Progenitor cell of endocrine pancreas (in vitro differentiated cells): ENCODE measurements around the gene CCSER1. TPM values are rescaled to one million over a fixed set of nuclear protein-coding genes. Genes with fewer than 3 reads are reported as not detected.

Experiments
- DNase-seq: peaks from one replicate; pipeline ENCODE4 v3.0.0; 2021; ENCODE audit warnings: low spot score; ENCODE audit not compliant: unreplicated experiment
- H3K27ac Mint-ChIP-seq: 2 replicates; pipeline ENCODE4 v1.8.0; 2021; ENCODE audit warnings: mild to moderate bottlenecking, moderate library complexity, mixed read lengths
- H3K27me3 Mint-ChIP-seq: 2 replicates; pipeline ENCODE4 v1.8.0; 2021; ENCODE audit warnings: mixed read lengths
- H3K36me3 Mint-ChIP-seq: 2 replicates; pipeline ENCODE4 v1.8.0; 2022; ENCODE audit warnings: mixed read lengths; ENCODE audit not compliant: insufficient read depth
- H3K4me1 Mint-ChIP-seq: 2 replicates; pipeline ENCODE4 v1.8.0; 2021; ENCODE audit warnings: low read depth, mixed read lengths
- H3K4me3 Mint-ChIP-seq: 2 replicates; pipeline ENCODE4 v1.8.0; 2021; ENCODE audit warnings: low read depth, mild to moderate bottlenecking, moderate library complexity, mixed read lengths
- H3K9me3 Mint-ChIP-seq: 2 replicates; pipeline ENCODE4 v1.8.0; 2021; ENCODE audit warnings: low read depth, mixed read lengths
- total RNA-seq: library from RNA; stranded (reverse); gene quantifications from 2 replicates; pipeline ENCODE4 v1.2.1, GENCODE V29; 2021
- TF ChIP-seq, protein P1 (sequence below): fragments of 200-600 bp; sonication (generic); IDR thresholded peaks from one replicate; pipeline ENCODE4 v1.5.0; 2021; ENCODE audit warnings: antibody characterized with exemption, mild to moderate bottlenecking; ENCODE audit not compliant: unreplicated experiment

CCSER1 gene
- total RNA-seq, 1 donor from 2014 or later, result 11.6 TPM

GRCh38 chr4:91243132-91243531 is 1115.9 kb downstream of the CCSER1 start:
- DNase-seq, result no peak
- Mint-ChIP-seq H3K27ac (no peak overlapping the region), H3K4me1 (no peaks in the 10 kb centered on the region), H3K27me3 (no peaks in the 10 kb centered on the region), H3K4me3 (no peak overlapping the region), H3K36me3 (no peaks in the 10 kb centered on the region), H3K9me3 (peaks cover 7% of the 10 kb centered on the region)
- TF ChIP-seq, protein P1, sequence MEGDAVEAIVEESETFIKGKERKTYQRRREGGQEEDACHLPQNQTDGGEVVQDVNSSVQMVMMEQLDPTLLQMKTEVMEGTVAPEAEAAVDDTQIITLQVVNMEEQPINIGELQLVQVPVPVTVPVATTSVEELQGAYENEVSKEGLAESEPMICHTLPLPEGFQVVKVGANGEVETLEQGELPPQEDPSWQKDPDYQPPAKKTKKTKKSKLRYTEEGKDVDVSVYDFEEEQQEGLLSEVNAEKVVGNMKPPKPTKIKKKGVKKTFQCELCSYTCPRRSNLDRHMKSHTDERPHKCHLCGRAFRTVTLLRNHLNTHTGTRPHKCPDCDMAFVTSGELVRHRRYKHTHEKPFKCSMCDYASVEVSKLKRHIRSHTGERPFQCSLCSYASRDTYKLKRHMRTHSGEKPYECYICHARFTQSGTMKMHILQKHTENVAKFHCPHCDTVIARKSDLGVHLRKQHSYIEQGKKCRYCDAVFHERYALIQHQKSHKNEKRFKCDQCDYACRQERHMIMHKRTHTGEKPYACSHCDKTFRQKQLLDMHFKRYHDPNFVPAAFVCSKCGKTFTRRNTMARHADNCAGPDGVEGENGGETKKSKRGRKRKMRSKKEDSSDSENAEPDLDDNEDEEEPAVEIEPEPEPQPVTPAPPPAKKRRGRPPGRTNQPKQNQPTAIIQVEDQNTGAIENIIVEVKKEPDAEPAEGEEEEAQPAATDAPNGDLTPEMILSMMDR, result no peak

DNA sequence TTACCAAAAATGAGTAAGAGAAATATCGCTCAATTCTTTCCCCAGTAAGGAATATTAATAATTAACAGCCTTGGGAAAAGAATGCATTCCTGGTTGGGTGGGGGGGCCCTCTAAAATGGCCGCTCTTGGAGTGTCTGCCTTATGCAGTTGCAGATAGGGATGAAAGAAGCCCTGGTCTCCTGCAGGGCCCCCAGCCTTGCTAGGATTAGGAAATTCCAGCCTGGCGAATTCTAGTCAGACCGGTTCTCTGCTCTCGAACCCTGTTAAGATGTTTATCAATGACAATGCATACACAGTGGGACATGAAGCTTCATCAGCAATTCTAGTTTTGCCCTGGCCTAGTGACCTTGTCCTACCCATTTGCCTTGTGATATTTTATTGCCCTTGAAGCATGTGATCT is 1128.8 kb downstream of the CCSER1 start:
- peaks cover 13% of the 10 kb centered on the region for H3K9me3 Mint-ChIP-seq
- no peaks in the 10 kb centered on the region for H3K4me1 Mint-ChIP-seq
- no peak for DNase-seq
- no peak overlapping the region for H3K27ac Mint-ChIP-seq
- no peak overlapping the region for H3K4me3 Mint-ChIP-seq
- peaks cover 1% of the 10 kb centered on the region for H3K36me3 Mint-ChIP-seq
- TF ChIP-seq, protein P1, result no peak
- H3K27me3 Mint-ChIP-seq, result no peaks in the 10 kb centered on the region

- H3K27me3 Mint-ChIP-seq, result no peaks in the 10 kb centered on the region
- H3K36me3 Mint-ChIP-seq, result peaks cover 1% of the 10 kb centered on the region
- H3K27ac Mint-ChIP-seq, result no peak overlapping the region
- no peak overlapping the region for H3K4me3 Mint-ChIP-seq
- no peak for DNase-seq
- peaks cover 13% of the 10 kb centered on the region for H3K9me3 Mint-ChIP-seq
- TF ChIP-seq, protein P1, result no peak
- H3K4me1 Mint-ChIP-seq, result no peaks in the 10 kb centered on the region
Measured at GRCh38 chr4:91256751-91257150, 1129.6 kb downstream of the CCSER1 start.

DNA sequence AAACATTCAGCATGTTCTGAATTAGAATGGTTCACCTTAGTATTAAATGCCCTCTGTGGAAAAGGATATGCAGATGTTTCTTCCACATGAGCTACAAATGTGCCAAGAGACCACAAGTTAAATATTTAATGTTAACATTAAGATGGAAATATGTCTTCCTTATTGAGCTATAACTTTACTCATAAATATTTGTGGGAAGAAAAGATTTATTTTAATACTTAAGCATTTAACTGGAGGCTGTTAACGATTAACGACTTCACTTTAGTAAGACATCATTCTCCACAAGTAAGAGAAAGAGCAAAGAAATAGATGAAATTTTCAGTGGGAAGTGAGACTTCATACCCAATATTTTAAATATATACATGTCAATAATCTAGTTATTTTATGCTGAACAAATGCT is 1130.5 kb downstream of the CCSER1 start:
- H3K4me3 Mint-ChIP-seq, result no peak overlapping the region
- TF ChIP-seq, protein P1, result no peak
- H3K9me3 Mint-ChIP-seq, result peaks cover 13% of the 10 kb centered on the region
- no peak overlapping the region for H3K27ac Mint-ChIP-seq
- no peak for DNase-seq
- no peaks in the 10 kb centered on the region for H3K4me1 Mint-ChIP-seq
- H3K27me3 Mint-ChIP-seq, result no peaks in the 10 kb centered on the region
- H3K36me3 Mint-ChIP-seq, result peaks cover 1% of the 10 kb centered on the region

DNA sequence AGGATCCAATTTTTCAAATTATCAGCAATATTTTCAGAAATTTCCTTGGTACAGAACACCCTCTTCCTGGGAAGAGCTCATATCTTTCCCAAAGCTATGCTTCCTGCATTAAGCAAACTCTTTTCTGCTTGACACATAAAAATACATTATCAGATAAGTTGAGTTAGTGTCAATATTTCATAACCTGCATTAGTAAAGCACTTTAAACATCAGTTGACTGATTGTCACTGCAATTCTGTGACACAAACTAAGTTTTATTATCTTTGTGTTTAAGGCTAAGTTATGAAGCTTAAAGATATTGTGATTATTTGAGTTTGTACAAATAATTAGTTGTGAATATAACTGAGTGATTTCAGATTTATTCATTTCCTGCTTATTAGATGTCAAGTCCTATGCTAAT is 1131.1 kb downstream of the CCSER1 start:
- TF ChIP-seq, protein P1, result no peak
- Mint-ChIP-seq H3K27me3 (no peaks in the 10 kb centered on the region), H3K4me3 (no peak overlapping the region), H3K36me3 (peaks cover 1% of the 10 kb centered on the region), H3K4me1 (no peaks in the 10 kb centered on the region), H3K27ac (no peak overlapping the region), H3K9me3 (peaks cover 13% of the 10 kb centered on the region)
- no peak for DNase-seq
